ENCODE data around the gene NHLRC1.

The NHLRC1 gene

GRCh38 chr6:18096423-18096822 lies 26.1 kb downstream of the NHLRC1 start:
- Histone ChIP-seq H4K20me1 (ENCODE audit: low read depth, low read length) (no peaks in the 10 kb centered on the region), H3K27me3 (ENCODE audit: low read length) (no peaks in the 10 kb centered on the region), H3F3A (ENCODE audit: insufficient read depth) (no peaks in the 10 kb centered on the region), H3K9ac (ENCODE audit: low read length) (no peak overlapping the region), H3K79me2 (ENCODE audit: insufficient read depth, low read length) (no peaks in the 10 kb centered on the region), H3K27ac (ENCODE audit: low read depth, low read length) (no peak overlapping the region), H3K4me3 (ENCODE audit: insufficient read depth, low read length, poor library complexity, severe bottlenecking) (no peak overlapping the region), H3K36me3 (ENCODE audit: low read length) (no peaks in the 10 kb centered on the region), H3K9me2 (replicated peaks; ENCODE audit: insufficient read depth, low read length) (no peaks in the 10 kb centered on the region), H3K4me2 (ENCODE audit: low read depth, low read length, poor library complexity, severe bottlenecking) (no peak overlapping the region), H3K9me3 (ENCODE audit: insufficient read depth, low read length) (no peaks in the 10 kb centered on the region), H2AFZ (ENCODE audit: low read depth, low read length, severe bottlenecking) (no peak overlapping the region)
- TF ChIP-seq EZH2phosphoT487 (conservative IDR thresholded peaks at IDR 0.05; ENCODE audit: low read length) = no peak

- TF ChIP-seq CTCF (IDR thresholded peaks at IDR 0.05; ENCODE audit: insufficient read depth, low read length, poor library complexity, severe bottlenecking) = no peak
- Histone ChIP-seq H3K4me2 (ENCODE audit: low read depth, low read length, poor library complexity, severe bottlenecking) (no peak overlapping the region), H3K9me3 (ENCODE audit: insufficient read depth, low read length) (peaks cover 15% of the 10 kb centered on the region)
Measured at GRCh38 chr6:18091382-18091781, 31.1 kb downstream of the NHLRC1 start.

GRCh38 chr6:18090349-18090786 lies 32.1 kb downstream of the NHLRC1 start:
- Histone ChIP-seq H3K4me3 (ENCODE audit: insufficient read depth, low read length, poor library complexity, severe bottlenecking) (no peak overlapping the region), H3K79me2 (ENCODE audit: insufficient read depth, low read length) (no peaks in the 10 kb centered on the region), H3K9me3 (ENCODE audit: insufficient read depth, low read length) (peaks cover 15% of the 10 kb centered on the region), H3K9ac (ENCODE audit: low read length) (no peak overlapping the region), H3K36me3 (ENCODE audit: low read length) (no peaks in the 10 kb centered on the region), H4K20me1 (ENCODE audit: low read depth, low read length) (no peaks in the 10 kb centered on the region), H3K27me3 (ENCODE audit: low read length) (no peaks in the 10 kb centered on the region), H2AFZ (ENCODE audit: low read depth, low read length, severe bottlenecking) (no peak overlapping the region), H3K27ac (ENCODE audit: low read depth, low read length) (no peak overlapping the region), H3F3A (ENCODE audit: insufficient read depth) (no peaks in the 10 kb centered on the region), H3K9me2 (replicated peaks; ENCODE audit: insufficient read depth, low read length) (no peaks in the 10 kb centered on the region), H3K4me2 (ENCODE audit: low read depth, low read length, poor library complexity, severe bottlenecking) (no peak overlapping the region)
- TF ChIP-seq CTCF (IDR thresholded peaks at IDR 0.05; ENCODE audit: insufficient read depth, low read length, poor library complexity, severe bottlenecking) (no peak), EZH2phosphoT487 (conservative IDR thresholded peaks at IDR 0.05; ENCODE audit: low read length) (no peak)

More at GRCh38 chr6:18091382-18091781, 31.1 kb downstream of the NHLRC1 start:
- Histone ChIP-seq H3K9me2 (replicated peaks; ENCODE audit: insufficient read depth, low read length) (no peaks in the 10 kb centered on the region), H3K79me2 (ENCODE audit: insufficient read depth, low read length) (no peaks in the 10 kb centered on the region), H3K27me3 (ENCODE audit: low read length) (no peaks in the 10 kb centered on the region), H3K27ac (ENCODE audit: low read depth, low read length) (no peak overlapping the region), H4K20me1 (ENCODE audit: low read depth, low read length) (no peaks in the 10 kb centered on the region), H3K36me3 (ENCODE audit: low read length) (no peaks in the 10 kb centered on the region), H3K9ac (ENCODE audit: low read length) (no peak overlapping the region), H2AFZ (ENCODE audit: low read depth, low read length, severe bottlenecking) (no peak overlapping the region), H3K4me3 (ENCODE audit: insufficient read depth, low read length, poor library complexity, severe bottlenecking) (no peak overlapping the region), H3F3A (ENCODE audit: insufficient read depth) (no peaks in the 10 kb centered on the region)

GRCh38 chr6:18088419-18089296 lies 33.8 kb downstream of the NHLRC1 start:
- Histone ChIP-seq H3K4me2 (ENCODE audit: low read depth, low read length, poor library complexity, severe bottlenecking) (no peak overlapping the region), H3K9me3 (ENCODE audit: insufficient read depth, low read length) (peaks cover 15% of the 10 kb centered on the region), H4K20me1 (ENCODE audit: low read depth, low read length) (no peaks in the 10 kb centered on the region), H3K9ac (ENCODE audit: low read length) (no peak overlapping the region), H2AFZ (ENCODE audit: low read depth, low read length, severe bottlenecking) (no peak overlapping the region), H3K27me3 (ENCODE audit: low read length) (no peaks in the 10 kb centered on the region), H3K79me2 (ENCODE audit: insufficient read depth, low read length) (no peaks in the 10 kb centered on the region), H3K36me3 (ENCODE audit: low read length) (no peaks in the 10 kb centered on the region), H3F3A (ENCODE audit: insufficient read depth) (no peaks in the 10 kb centered on the region), H3K27ac (ENCODE audit: low read depth, low read length) (no peak overlapping the region), H3K4me3 (ENCODE audit: insufficient read depth, low read length, poor library complexity, severe bottlenecking) (no peak overlapping the region), H3K9me2 (replicated peaks; ENCODE audit: insufficient read depth, low read length) (no peaks in the 10 kb centered on the region)
- no peak for TF ChIP-seq CTCF (IDR thresholded peaks at IDR 0.05; ENCODE audit: insufficient read depth, low read length, poor library complexity, severe bottlenecking)
- no peak for TF ChIP-seq EZH2phosphoT487 (conservative IDR thresholded peaks at IDR 0.05; ENCODE audit: low read length)
